SK-N-SH (cell line): ENCODE data around the gene HOXB8. TPM values are rescaled to one million over a fixed set of nuclear protein-coding genes. Genes with fewer than 3 reads are reported as not detected.

Experiments
- CTCF ChIA-PET: fragments of 300-600, 350-600 bp; formaldehyde crosslinking; extraction: SDS; loops from one replicate; lab custom pipeline; 2021; lab: Yijun Ruan, JAX
- POLR2A ChIA-PET: fragments of 350-600 bp; sonication (Branson Sonifier 250); formaldehyde crosslinking; extraction: SDS; loops from one replicate; lab custom pipeline; 2020; ENCODE audit warnings: antibody characterized with exemption, inconsistent platforms; lab: Yijun Ruan, JAX
- DNase-seq: peaks from one replicate; pipeline ENCODE4 v3.0.0; 2012
- H2AFZ ChIP-seq: fragments of 200-600 bp; sonication (generic); 2 replicates; pipeline ENCODE4 v1.8.1; 2016; ENCODE audit warnings: antibody characterized with exemption, mild to moderate bottlenecking, low read depth
- H3F3A ChIP-seq: fragments of 200-600 bp; sonication (generic); replicated peaks from 2 replicates; pipeline ENCODE3; 2016; ENCODE audit warnings: antibody characterized with exemption, mild to moderate bottlenecking; ENCODE audit not compliant: insufficient read depth
- H3K27ac ChIP-seq, 2 experiments: fragments of 200-500 bp in 1 of 2; fragments of 200-600 bp in 1 of 2; sonication (Bioruptor generic) in 1 of 2; sonication (generic), shearing (Covaris generic) in 1 of 2; 2 replicates each; pipeline versions ENCODE4 v1.5.1 to v1.6.1; 2014 to 2016; ENCODE audit warnings: low read depth in 2 of 2, inconsistent platforms in 1 of 2, low read length in 1 of 2, mild to moderate bottlenecking in 1 of 2, mixed read lengths in 1 of 2
- H3K27me3 ChIP-seq: fragments of 200-600 bp; sonication (generic), shearing (Covaris generic); 2 replicates; pipeline ENCODE4 v1.6.1; 2016; ENCODE audit warnings: mixed run types; ENCODE audit not compliant: insufficient read depth
- H3K36me3 ChIP-seq, 2 experiments: fragments of 200-500 bp in 1 of 2; fragments of 200-600 bp in 1 of 2; sonication (Bioruptor generic) in 1 of 2; sonication (generic) in 1 of 2; replicated peaks in 1 of 2; 2 replicates each; pipeline versions ENCODE3 to v1.5.1; 2014 to 2016; ENCODE audit warnings: low read length in 1 of 2, mild to moderate bottlenecking in 1 of 2; ENCODE audit not compliant: insufficient read depth in 2 of 2, control insufficient read depth in 1 of 2
- H3K4me1 ChIP-seq, 2 experiments: fragments of 200-500 bp in 1 of 2; fragments of 200-600 bp in 1 of 2; sonication (Bioruptor generic) in 1 of 2; sonication (generic), shearing (Covaris generic) in 1 of 2; 2 replicates each; pipeline versions ENCODE4 v1.5.1 to v1.6.1; 2014 to 2016; ENCODE audit warnings: low read depth in 1 of 2, low read length in 1 of 2, mixed run types in 1 of 2; ENCODE audit not compliant: insufficient read depth in 2 of 2, control insufficient read depth in 1 of 2
- H3K4me2 ChIP-seq: fragments of 200-600 bp; sonication (generic), shearing (Covaris generic); 2 replicates; pipeline ENCODE4 v1.6.1; 2017; ENCODE audit warnings: mixed run types
- H3K4me3 ChIP-seq, 2 experiments: fragments of 200-500 bp in 1 of 2; fragments of 200-600 bp in 1 of 2; sonication (Bioruptor generic) in 1 of 2; sonication (generic), shearing (Covaris generic) in 1 of 2; 2 replicates each; pipeline versions ENCODE4 v1.5.1 to v1.8.1; 2014 to 2016; ENCODE audit warnings: low read depth in 2 of 2, inconsistent platforms in 1 of 2, low read length in 1 of 2, mild to moderate bottlenecking in 1 of 2, mixed read lengths in 1 of 2, moderate library complexity in 1 of 2
- H3K79me2 ChIP-seq: fragments of 200-600 bp; sonication (generic); 2 replicates; pipeline ENCODE4 v1.8.1; 2017; ENCODE audit warnings: mild to moderate bottlenecking; ENCODE audit not compliant: insufficient read depth
- H3K9ac ChIP-seq: fragments of 200-600 bp; sonication (generic); 2 replicates; pipeline ENCODE4 v1.6.1; 2017; ENCODE audit warnings: mixed run types
- H3K9me2 ChIP-seq: fragments of 200-600 bp; sonication (generic); 2 replicates; pipeline ENCODE4 v1.6.1; 2017; ENCODE audit warnings: mixed run types
- H3K9me3 ChIP-seq: fragments of 200-600 bp; sonication (generic); 2 replicates; pipeline ENCODE4 v1.6.1; 2017; ENCODE audit warnings: mixed run types, mild to moderate bottlenecking, moderate library complexity
- H4K20me1 ChIP-seq: fragments of 200-600 bp; sonication (generic); 2 replicates; pipeline ENCODE4 v1.6.1; 2017; ENCODE audit warnings: mild to moderate bottlenecking, mixed run types; ENCODE audit not compliant: insufficient read depth
- CHD2 ChIP-seq: fragments of 150-350 bp; IDR thresholded peaks from 2 replicates; pipeline ENCODE4 v1.6.1; 2018; ENCODE audit warnings: low read length; ENCODE audit not compliant: partially characterized antibody
- EZH2phosphoT487 ChIP-seq: fragments of 200-600 bp; sonication (generic); IDR thresholded peaks from 2 replicates; pipeline ENCODE4 v1.6.1; 2017; ENCODE audit warnings: low read depth, mixed run types, mild to moderate bottlenecking, antibody characterized with exemption, moderate library complexity, borderline replicate concordance
- GABPA ChIP-seq: IDR thresholded peaks from 2 replicates; pipeline ENCODE4 v1.4.0; 2012; ENCODE audit warnings: low read depth, mild to moderate bottlenecking
- IRF3 ChIP-seq: fragments of 150-350 bp; IDR thresholded peaks from 2 replicates; pipeline ENCODE4 v1.6.1; 2016; ENCODE audit warnings: mild to moderate bottlenecking, low read depth, low read length
- JUND ChIP-seq: IDR thresholded peaks from 2 replicates; pipeline ENCODE4 v1.4.0; 2012
- MEF2A ChIP-seq: IDR thresholded peaks from 2 replicates; pipeline ENCODE4 v1.4.0; 2012; ENCODE audit warnings: low read depth, borderline replicate concordance
- NRF1 ChIP-seq: IDR thresholded peaks from 2 replicates; pipeline ENCODE4 v1.6.1; 2012; ENCODE audit warnings: low read depth, mild to moderate bottlenecking, low read length
- RXRA ChIP-seq: IDR thresholded peaks from 2 replicates; pipeline ENCODE4 v1.4.0; 2012; ENCODE audit warnings: low read depth, mild to moderate bottlenecking, borderline replicate concordance
- SMC3 ChIP-seq: IDR thresholded peaks from 2 replicates; pipeline ENCODE4 v1.6.1; 2012; ENCODE audit warnings: low read depth, low read length, improper control_type of control experiment
- YY1 ChIP-seq: IDR thresholded peaks from 2 replicates; pipeline ENCODE4 v1.4.0; 2012; ENCODE audit warnings: low read depth, mild to moderate bottlenecking
- WGBS: methylation state at CpG from one replicate; pipeline ENCODE4 v1.1.6; 2017; ENCODE audit warnings: low lambda C conversion rate; 5-methylcytosine and 5-hydroxymethylcytosine counted together
- polyA plus RNA-seq, 3 experiments: library from polyadenylated mRNA; depleted of rRNA; stranded (reverse); fragments of >200 nt; gene quantifications; 2 replicates each; pipeline ENCODE4 v1.2.3, GENCODE V29; 2012
- TF ChIP-seq, protein P1 (sequence below): IDR thresholded peaks from 2 replicates; pipeline ENCODE4 v1.4.0; 2012; ENCODE audit warnings: low read depth
- TF ChIP-seq, protein P2 (sequence below): IDR thresholded peaks from 2 replicates; pipeline ENCODE4 v1.6.1; 2012; ENCODE audit warnings: mild to moderate bottlenecking, low read depth, low read length, moderate library complexity

HOXB8 gene
- polyA plus RNA-seq, 1 of the 3 experiments (the other 2 are of a cell fraction) = not detected

GRCh38 chr17:48612854-48613691 is 2.0 kb downstream of the HOXB8 start:
- CTCF ChIA-PET = interaction anchor here (0.5 to 3.5 kb wide), 19 partner anchors 10 to 587 kb away, joined by 3 to 24 read pairs (median 4); partner anchors contain the start of genes HOXB5 and HOXB9
- Histone ChIP-seq H3K27ac (no peak overlapping the region), H3K4me3 (0 out of 4 replicates have a peak overlapping the region, but pooled peaks of 1 of the 2 experiments have one; percentile 15), H3K36me3 (no peaks in the 10 kb centered on the region), H3K79me2 (no peaks in the 10 kb centered on the region), H4K20me1 (peaks cover 26% of the 10 kb centered on the region), H3K9me2 (no peaks in the 10 kb centered on the region), H2AFZ (no peak overlapping the region), H3K4me2 (peak overlapping the region; percentile 37; the same call in 1 of the 2 replicates), H3K4me1 (no peaks in the 10 kb centered on the region; a peak in 1 of 4 replicates), H3K9me3 (no peaks in the 10 kb centered on the region), H3K27me3 (peaks cover 99% of the 10 kb centered on the region)
- POLR2A ChIA-PET = no interaction called here
- 2% methylated on average over 65 of the region's 67 CpGs for WGBS
- DNase-seq = peak; percentile 88
- TF ChIP-seq JUND (no peak), GABPA (no peak), CHD2 (no peak), MEF2A (no peak), RXRA (no peak)
- TF ChIP-seq, all 33 proteins: peak for 0
- no peaks in the 10 kb centered on the region for H3F3A ChIP-seq
- H3K9ac ChIP-seq = no peak overlapping the region

DNA sequence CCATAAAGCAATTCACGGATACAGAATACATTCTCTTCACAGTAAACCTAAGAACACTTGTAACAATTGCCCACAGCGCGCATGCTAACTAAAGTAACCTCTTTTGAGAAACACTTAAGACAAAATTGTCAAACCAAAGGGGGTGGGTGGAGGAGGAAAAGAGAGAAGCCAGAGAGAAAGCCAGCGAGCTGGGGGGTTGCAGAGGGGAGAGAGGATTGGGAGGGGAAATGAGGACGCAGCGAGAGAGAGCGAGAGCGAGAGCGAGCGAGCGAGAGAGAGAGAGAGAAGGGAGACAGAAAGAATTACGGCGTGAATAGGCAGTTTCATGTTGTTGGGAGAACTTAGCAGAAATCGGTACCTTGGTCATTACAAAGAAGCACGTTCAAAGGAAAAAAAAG is 2.6 kb downstream of the HOXB8 start:
- no peaks in the 10 kb centered on the region; a peak in 1 of 4 replicates for H3K4me1 ChIP-seq
- H3K4me2 ChIP-seq = peak overlapping the region; percentile 37; the same call in 1 of the 2 replicates
- H3K36me3 ChIP-seq = no peaks in the 10 kb centered on the region
- peaks cover 99% of the 10 kb centered on the region for H3K27me3 ChIP-seq
- H3K79me2 ChIP-seq = no peaks in the 10 kb centered on the region
- no peak overlapping the region for H3K9ac ChIP-seq
- 2% methylated on average over 15 of the region's 15 CpGs for WGBS
- no peaks in the 10 kb centered on the region for H3F3A ChIP-seq
- TF ChIP-seq EZH2phosphoT487 = peak; percentile 88
- no peak for TF ChIP-seq SMC3
- H3K9me2 ChIP-seq = no peaks in the 10 kb centered on the region
- DNase-seq = no peak
- POLR2A ChIA-PET = no interaction called here
- no peak overlapping the region for H3K4me3 ChIP-seq
- CTCF ChIA-PET = interaction anchor here (0.5 to 3.5 kb wide), 17 partner anchors 10 to 587 kb away, joined by 3 to 24 read pairs (median 5); partner anchors contain the start of genes HOXB5 and HOXB9
- H4K20me1 ChIP-seq = peaks cover 20% of the 10 kb centered on the region
- H3K9me3 ChIP-seq = no peaks in the 10 kb centered on the region
- H3K27ac ChIP-seq = no peak overlapping the region
- no peak overlapping the region for H2AFZ ChIP-seq

- Histone ChIP-seq H3F3A (no peaks in the 10 kb centered on the region), H4K20me1 (peaks cover 19% of the 10 kb centered on the region), H2AFZ (no peak overlapping the region), H3K27ac (no peak overlapping the region), H3K27me3 (peaks cover 99% of the 10 kb centered on the region), H3K9me3 (no peaks in the 10 kb centered on the region), H3K4me3 (no peak overlapping the region), H3K9ac (no peak overlapping the region), H3K4me2 (no peak overlapping the region), H3K36me3 (no peaks in the 10 kb centered on the region), H3K9me2 (no peaks in the 10 kb centered on the region), H3K79me2 (no peaks in the 10 kb centered on the region), H3K4me1 (no peaks in the 10 kb centered on the region; a peak in 1 of 4 replicates)
- ChIA-PET POLR2A (no interaction called here), CTCF (interaction anchor here (1.0 kb wide), 1 partner anchor 483 kb away, joined by 3 read pairs; no protein-coding TSS in a partner anchor)
- DNase-seq = no peak
- 9% methylated on average over 34 of the region's 36 CpGs for WGBS
- TF ChIP-seq, protein P1, sequence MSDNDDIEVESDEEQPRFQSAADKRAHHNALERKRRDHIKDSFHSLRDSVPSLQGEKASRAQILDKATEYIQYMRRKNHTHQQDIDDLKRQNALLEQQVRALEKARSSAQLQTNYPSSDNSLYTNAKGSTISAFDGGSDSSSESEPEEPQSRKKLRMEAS = no peak
- TF ChIP-seq NRF1 (no peak), IRF3 (no peak), YY1 (no peak)
- TF ChIP-seq, protein P2, sequence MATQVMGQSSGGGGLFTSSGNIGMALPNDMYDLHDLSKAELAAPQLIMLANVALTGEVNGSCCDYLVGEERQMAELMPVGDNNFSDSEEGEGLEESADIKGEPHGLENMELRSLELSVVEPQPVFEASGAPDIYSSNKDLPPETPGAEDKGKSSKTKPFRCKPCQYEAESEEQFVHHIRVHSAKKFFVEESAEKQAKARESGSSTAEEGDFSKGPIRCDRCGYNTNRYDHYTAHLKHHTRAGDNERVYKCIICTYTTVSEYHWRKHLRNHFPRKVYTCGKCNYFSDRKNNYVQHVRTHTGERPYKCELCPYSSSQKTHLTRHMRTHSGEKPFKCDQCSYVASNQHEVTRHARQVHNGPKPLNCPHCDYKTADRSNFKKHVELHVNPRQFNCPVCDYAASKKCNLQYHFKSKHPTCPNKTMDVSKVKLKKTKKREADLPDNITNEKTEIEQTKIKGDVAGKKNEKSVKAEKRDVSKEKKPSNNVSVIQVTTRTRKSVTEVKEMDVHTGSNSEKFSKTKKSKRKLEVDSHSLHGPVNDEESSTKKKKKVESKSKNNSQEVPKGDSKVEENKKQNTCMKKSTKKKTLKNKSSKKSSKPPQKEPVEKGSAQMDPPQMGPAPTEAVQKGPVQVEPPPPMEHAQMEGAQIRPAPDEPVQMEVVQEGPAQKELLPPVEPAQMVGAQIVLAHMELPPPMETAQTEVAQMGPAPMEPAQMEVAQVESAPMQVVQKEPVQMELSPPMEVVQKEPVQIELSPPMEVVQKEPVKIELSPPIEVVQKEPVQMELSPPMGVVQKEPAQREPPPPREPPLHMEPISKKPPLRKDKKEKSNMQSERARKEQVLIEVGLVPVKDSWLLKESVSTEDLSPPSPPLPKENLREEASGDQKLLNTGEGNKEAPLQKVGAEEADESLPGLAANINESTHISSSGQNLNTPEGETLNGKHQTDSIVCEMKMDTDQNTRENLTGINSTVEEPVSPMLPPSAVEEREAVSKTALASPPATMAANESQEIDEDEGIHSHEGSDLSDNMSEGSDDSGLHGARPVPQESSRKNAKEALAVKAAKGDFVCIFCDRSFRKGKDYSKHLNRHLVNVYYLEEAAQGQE = no peak
Observed at GRCh38 chr17:48611681-48612455, 3.2 kb downstream of the HOXB8 start.
